Vagina (tissue), 2 donors: ENCODE results near the gene RNASEH1. TPM values are rescaled to one million over a fixed set of nuclear protein-coding genes. Genes with fewer than 3 reads are reported as not detected.

Source experiments
- DNase-seq, 2 donors: peaks; one replicate each; pipeline ENCODE4 v3.0.0-alpha.2; 2017; ENCODE audit errors: extremely low spot score in 2 of 2
- H3K27ac ChIP-seq: fragments of 200-600 bp; sonication (generic); one replicate; pipeline ENCODE4 v1.5.1; 2019
- H3K27me3 ChIP-seq: fragments of 200-600 bp; sonication (generic); one replicate; pipeline ENCODE4 v1.5.1; 2019
- H3K36me3 ChIP-seq, 2 donors: fragments of 200-600 bp; sonication (generic); one replicate each; pipeline ENCODE4 v1.5.1; 2017 to 2019
- H3K4me1 ChIP-seq: fragments of 200-600 bp; sonication (generic); one replicate; pipeline ENCODE4 v1.5.1; 2019
- H3K4me3 ChIP-seq, 2 donors: fragments of 200-600 bp; sonication (generic); 1 replicate in 1 of 2; 2 replicates in 1 of 2; pipeline ENCODE4 v1.5.1; 2016 to 2019
- H3K9me3 ChIP-seq: fragments of 200-600 bp; sonication (generic); one replicate; pipeline ENCODE4 v1.5.1; 2019
- POLR2A ChIP-seq, 2 donors: fragments of 450-650 bp; IDR thresholded peaks; one replicate each; pipeline ENCODE4 v1.6.1; 2017; ENCODE audit warnings: antibody characterized with exemption in 2 of 2, mild to moderate bottlenecking in 2 of 2, moderate library complexity in 2 of 2
- POLR2AphosphoS5 ChIP-seq, 2 donors: sonication (generic); formaldehyde crosslinking; IDR thresholded peaks; one replicate each; pipeline ENCODE4 v1.9.0; 2017; ENCODE audit warnings: antibody characterized with exemption in 2 of 2, mild to moderate bottlenecking in 2 of 2, low read depth in 1 of 2; ENCODE audit not compliant: insufficient read depth in 1 of 2
- intact Hi-C: fragments of 100-400 bp; cut with DNase I; formaldehyde crosslinking; loops from one replicate; pipeline ENCODE4 v1.15.1; 2023
- total RNA-seq: library from RNA; depleted of rRNA; stranded (reverse); fragments of >200 nt; gene quantifications from one replicate; pipeline ENCODE4 v1.2.3, GENCODE V29; 2016
- TF ChIP-seq, protein P1 (sequence below), 3 experiments: fragments of 450-650 bp in 2 of 3; fragments of 200-600 bp in 1 of 3; sonication (generic) in 1 of 3; IDR thresholded peaks; one replicate each; pipeline ENCODE4 v1.5.1; 2017 to 2019; ENCODE audit warnings: antibody characterized with exemption in 3 of 3, mild to moderate bottlenecking in 2 of 3, moderate library complexity in 2 of 3

Gene RNASEH1
- total RNA-seq, 1 donor from 2014 or later, result 17.2 TPM

DNA sequence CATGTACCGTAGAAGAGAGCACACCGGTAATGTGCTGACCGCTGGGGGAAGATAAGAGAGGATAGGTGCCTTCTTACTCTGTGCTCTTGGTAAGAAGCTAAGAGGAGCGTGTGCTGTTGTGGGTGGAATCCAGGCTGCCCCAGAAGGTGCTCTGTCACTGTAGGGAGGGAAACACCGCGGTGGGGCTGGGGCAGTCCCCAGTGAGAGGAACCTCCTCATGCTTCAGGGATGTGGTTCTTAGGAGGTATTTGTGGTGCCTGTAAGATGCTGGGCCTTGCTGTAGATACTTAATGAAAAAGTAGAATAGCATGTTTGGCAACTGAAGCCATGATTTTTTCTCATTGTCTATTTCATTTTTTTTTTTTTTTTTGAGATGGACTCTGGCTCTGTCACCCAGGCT is 37.9 kb upstream of the RNASEH1 start:
- Histone ChIP-seq H3K9me3 (no peaks in the 10 kb centered on the region), H3K27me3 (no peaks in the 10 kb centered on the region), H3K36me3 (no peaks in the 10 kb centered on the region), H3K4me3 (no peak overlapping the region), H3K4me1 (peaks cover 9% of the 10 kb centered on the region), H3K27ac (no peak overlapping the region)
- intact Hi-C loops, result no loop called here
- TF ChIP-seq POLR2AphosphoS5 (IDR thresholded peaks at IDR 0.05; ENCODE audit: insufficient read depth in 1 of 2, low read depth in 1 of 2) (no peak), POLR2A (IDR thresholded peaks at IDR 0.05) (no peak)
- TF ChIP-seq, protein P1, sequence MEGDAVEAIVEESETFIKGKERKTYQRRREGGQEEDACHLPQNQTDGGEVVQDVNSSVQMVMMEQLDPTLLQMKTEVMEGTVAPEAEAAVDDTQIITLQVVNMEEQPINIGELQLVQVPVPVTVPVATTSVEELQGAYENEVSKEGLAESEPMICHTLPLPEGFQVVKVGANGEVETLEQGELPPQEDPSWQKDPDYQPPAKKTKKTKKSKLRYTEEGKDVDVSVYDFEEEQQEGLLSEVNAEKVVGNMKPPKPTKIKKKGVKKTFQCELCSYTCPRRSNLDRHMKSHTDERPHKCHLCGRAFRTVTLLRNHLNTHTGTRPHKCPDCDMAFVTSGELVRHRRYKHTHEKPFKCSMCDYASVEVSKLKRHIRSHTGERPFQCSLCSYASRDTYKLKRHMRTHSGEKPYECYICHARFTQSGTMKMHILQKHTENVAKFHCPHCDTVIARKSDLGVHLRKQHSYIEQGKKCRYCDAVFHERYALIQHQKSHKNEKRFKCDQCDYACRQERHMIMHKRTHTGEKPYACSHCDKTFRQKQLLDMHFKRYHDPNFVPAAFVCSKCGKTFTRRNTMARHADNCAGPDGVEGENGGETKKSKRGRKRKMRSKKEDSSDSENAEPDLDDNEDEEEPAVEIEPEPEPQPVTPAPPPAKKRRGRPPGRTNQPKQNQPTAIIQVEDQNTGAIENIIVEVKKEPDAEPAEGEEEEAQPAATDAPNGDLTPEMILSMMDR (IDR thresholded peaks at IDR 0.05), result no peak
- DNase-seq, result no peak

DNA sequence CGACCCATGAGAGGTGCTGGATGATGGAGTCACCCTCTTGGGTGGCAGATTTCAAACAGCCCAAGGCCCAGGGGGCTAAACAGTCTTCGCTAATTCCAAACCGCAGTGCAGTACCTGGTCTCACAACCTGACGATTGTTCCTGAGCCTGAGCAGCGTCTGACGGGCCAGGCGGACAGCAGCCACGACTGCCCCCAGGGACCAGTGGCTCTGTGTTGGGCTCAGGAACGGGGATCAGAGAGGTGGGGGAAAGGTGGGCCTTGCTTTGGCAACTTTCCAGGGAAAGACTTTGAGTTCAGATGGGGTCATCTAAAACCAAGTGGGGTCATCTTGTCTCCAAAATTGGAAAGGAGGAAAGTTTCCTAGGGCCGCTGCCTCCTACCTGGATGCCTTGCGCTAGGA is 37.3 kb upstream of the RNASEH1 start:
- no peak overlapping the region for H3K27ac ChIP-seq
- no peaks in the 10 kb centered on the region for H3K36me3 ChIP-seq
- TF ChIP-seq, protein P1 (IDR thresholded peaks at IDR 0.05), result no peak
- TF ChIP-seq POLR2AphosphoS5 (IDR thresholded peaks at IDR 0.05; ENCODE audit: insufficient read depth in 1 of 2, low read depth in 1 of 2) (no peak), POLR2A (IDR thresholded peaks at IDR 0.05) (no peak)
- no peaks in the 10 kb centered on the region for H3K9me3 ChIP-seq
- no peak for DNase-seq
- peaks cover 9% of the 10 kb centered on the region for H3K4me1 ChIP-seq
- H3K4me3 ChIP-seq, result peak overlapping the region in 1 of 2 donors; percentile 29
- intact Hi-C loops, result no loop called here
- no peaks in the 10 kb centered on the region for H3K27me3 ChIP-seq

DNA sequence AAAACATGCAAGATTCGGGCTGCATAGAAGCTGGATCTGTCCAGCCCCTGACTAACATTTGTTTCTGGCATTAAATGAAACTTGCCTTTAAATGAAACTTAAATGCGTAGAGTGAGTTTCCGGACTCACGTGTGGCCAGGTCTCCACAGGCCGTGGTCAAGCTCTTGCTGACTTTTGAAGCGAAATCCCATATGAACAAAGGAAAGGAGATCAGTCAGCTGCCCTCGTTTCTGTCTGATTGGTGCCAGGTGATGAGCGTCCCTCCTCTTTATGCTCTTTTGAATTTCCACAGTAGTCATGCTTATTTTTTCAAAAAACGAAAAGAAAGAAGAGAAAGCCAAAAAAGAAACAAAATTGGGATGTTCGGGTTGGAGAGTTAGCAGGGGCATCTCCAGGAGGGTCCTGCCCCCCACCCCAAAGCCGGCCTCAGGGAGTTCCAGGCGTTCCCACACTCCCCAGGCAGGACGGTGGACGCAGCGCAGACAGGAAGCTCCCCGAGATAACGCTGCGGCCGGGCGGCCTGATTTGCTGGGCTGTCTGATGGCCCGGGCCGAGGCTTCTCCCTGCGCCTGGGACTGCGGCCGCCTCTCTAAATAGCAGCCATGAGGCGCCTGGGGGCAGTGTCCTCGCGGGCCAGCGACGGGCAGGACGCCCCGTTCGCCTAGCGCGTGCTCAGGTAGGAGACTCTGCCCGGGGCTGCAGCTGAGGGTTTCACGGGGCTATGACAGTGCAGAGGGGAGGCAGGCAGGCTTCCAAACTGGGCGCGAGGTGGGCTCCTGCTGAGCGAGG is 36.6 kb upstream of the RNASEH1 start, which contains the start of gene COLEC11:
COLEC11 (plus strand) TSS at position 620 of the 789 bp plus-strand sequence. CDS start 9,229 bp downstream, outside the sequence.
- no peaks in the 10 kb centered on the region for H3K36me3 ChIP-seq
- H3K27ac ChIP-seq, result peak within 1 kb of the TSS; percentile 1
- H3K4me1 ChIP-seq, result peaks cover 9% of the 10 kb centered on the region
- no peak for TF ChIP-seq POLR2AphosphoS5 (IDR thresholded peaks at IDR 0.05; ENCODE audit: insufficient read depth in 1 of 2, low read depth in 1 of 2)
- no peak for TF ChIP-seq POLR2A (IDR thresholded peaks at IDR 0.05)
- TF ChIP-seq, protein P1 (IDR thresholded peaks at IDR 0.05), result no peak
- DNase-seq, result no peak
- H3K4me3 ChIP-seq, result peak within 1 kb of the TSS; percentile 25 to 29
- no peaks in the 10 kb centered on the region for H3K27me3 ChIP-seq
- H3K9me3 ChIP-seq, result no peaks in the 10 kb centered on the region
- intact Hi-C loops, result no loop called here

DNA sequence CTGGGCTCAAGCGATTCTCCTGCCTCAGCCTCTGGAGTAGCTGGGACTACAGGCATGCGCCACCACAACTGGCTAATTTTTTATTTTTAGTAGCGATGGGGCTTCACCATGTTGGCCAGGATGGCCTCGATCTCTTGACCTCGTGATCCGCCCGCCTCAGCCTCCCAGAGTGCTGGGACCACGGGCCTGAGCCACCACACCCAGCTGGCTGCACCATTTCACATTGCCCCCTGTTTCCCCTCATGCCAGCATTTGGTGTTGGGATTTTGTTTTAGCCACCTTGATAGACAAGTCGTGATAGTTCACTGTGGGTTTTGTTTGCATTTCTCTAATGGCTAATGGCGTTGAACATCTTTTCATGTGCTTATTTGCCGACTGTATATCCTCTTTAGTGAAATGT is 31.0 kb upstream of the RNASEH1 start:
- intact Hi-C loops, result no loop called here
- H3K27ac ChIP-seq, result no peak overlapping the region
- no peaks in the 10 kb centered on the region for H3K36me3 ChIP-seq
- H3K9me3 ChIP-seq, result no peaks in the 10 kb centered on the region
- H3K4me1 ChIP-seq, result peaks cover 9% of the 10 kb centered on the region
- TF ChIP-seq POLR2A (IDR thresholded peaks at IDR 0.05) (no peak), POLR2AphosphoS5 (IDR thresholded peaks at IDR 0.05; ENCODE audit: insufficient read depth in 1 of 2, low read depth in 1 of 2) (no peak)
- TF ChIP-seq, protein P1 (IDR thresholded peaks at IDR 0.05), result no peak
- H3K27me3 ChIP-seq, result no peaks in the 10 kb centered on the region
- H3K4me3 ChIP-seq, result no peak overlapping the region
- DNase-seq, result no peak

DNA sequence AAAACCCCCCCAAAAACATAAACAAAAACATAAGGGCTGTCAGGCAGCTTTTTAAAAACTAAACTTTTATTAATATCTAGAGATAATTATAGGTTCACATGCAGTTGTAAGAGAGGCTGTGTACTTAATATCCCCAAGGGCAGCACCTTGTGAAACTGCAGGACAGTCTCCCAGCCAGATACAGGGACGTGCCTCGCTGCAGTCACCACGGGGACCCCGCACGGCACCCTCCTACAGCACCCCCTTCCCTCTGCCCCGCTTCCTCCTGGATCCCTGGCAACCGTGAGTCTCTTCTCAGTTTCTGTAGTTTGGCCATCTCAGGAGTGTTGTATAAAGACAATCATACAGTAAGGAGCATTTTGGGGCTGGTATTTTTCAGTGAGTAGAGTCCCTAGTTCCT is 30.0 kb upstream of the RNASEH1 start:
- intact Hi-C loops, result no loop called here
- Histone ChIP-seq H3K27ac (no peak overlapping the region), H3K27me3 (no peaks in the 10 kb centered on the region), H3K4me1 (peaks cover 9% of the 10 kb centered on the region), H3K9me3 (no peaks in the 10 kb centered on the region), H3K36me3 (no peaks in the 10 kb centered on the region), H3K4me3 (no peak overlapping the region)
- DNase-seq, result no peak
- TF ChIP-seq POLR2AphosphoS5 (IDR thresholded peaks at IDR 0.05; ENCODE audit: insufficient read depth in 1 of 2, low read depth in 1 of 2), result no peak
- TF ChIP-seq, protein P1 (IDR thresholded peaks at IDR 0.05), result no peak
- no peak for TF ChIP-seq POLR2A (IDR thresholded peaks at IDR 0.05)
